HepG2 (cell line): ENCODE results near the gene TMEM237. TPM values are rescaled to one million over a fixed set of nuclear protein-coding genes. Genes with fewer than 3 reads are reported as not detected.

Experiments
- polyA plus RNA-seq, 8 experiments: library from polyadenylated mRNA; depleted of rRNA in 3 of 8; stranded (reverse) in 7 of 8; unstranded in 1 of 8; fragments of >200 nt; fragmentation: Illumina TruSeq in 4 of 8; extraction: Trizol in 4 of 8; gene quantifications; 2 replicates each; pipeline versions ENCODE4 v1.2.1 to v1.2.3, GENCODE V29; 2011 to 2016; ENCODE audit warnings: low read depth in 4 of 8, missing spikeins in 1 of 8, mixed read lengths in 1 of 8; ENCODE audit not compliant: insufficient read depth in 1 of 8
- small RNA-seq, 3 experiments: library from RNA; depleted of rRNA; stranded (forward); fragments of <200 nt; gene quantifications; one replicate each; pipeline ENCODE3, GENCODE V24; 2012; ENCODE audit warnings: low read depth in 2 of 3, low replicate concordance in 1 of 3; ENCODE audit not compliant: insufficient read length in 3 of 3, insufficient read depth in 2 of 3
- total RNA-seq, 5 experiments: library from RNA; depleted of rRNA; stranded (reverse); fragments of >200 nt; fragmentation: Illumina TruSeq; extraction: Trizol; gene quantifications; 2 replicates each; pipeline ENCODE4 v1.2.3, GENCODE V29; 2016; ENCODE audit warnings: low read depth in 1 of 5

TMEM237 gene
- total and polyA plus RNA-seq, 2 of the 13 experiments (the other 11 are each of a cell fraction or from before 2014, with no cell fraction given), result 21.8 to 36.1 TPM

Small RNA genes lying within 50 kb of the gene (small RNA-seq; reads per million reads assigned to genes)
- gene RNU6-651P, result 0 reads per million in 3 experiments

Other genes starting within 250 kb of the TMEM237 start
- gene TRAK2, start 192.0 kb downstream of the TMEM237 start, total RNA-seq (2016; rRNA removed; fragmentation: Illumina TruSeq; extraction: Trizol), result 21.0 and 32.4 TPM in 2 replicates
- 7.7 and 8.9 TPM in 2 replicates for gene TRAK2, start 192.0 kb downstream of the TMEM237 start, polyA plus RNA-seq (2011; rRNA removed)
- 66.6 and 73.8 TPM in 2 replicates for gene STRADB, start 191.8 kb downstream of the TMEM237 start, total RNA-seq (2016; rRNA removed; fragmentation: Illumina TruSeq; extraction: Trizol)
- 28.6 and 34.1 TPM in 2 replicates for gene STRADB, start 191.8 kb downstream of the TMEM237 start, polyA plus RNA-seq (2011; rRNA removed)
- gene MPP4, start 55.1 kb upstream of the TMEM237 start, total RNA-seq (2016; rRNA removed; fragmentation: Illumina TruSeq; extraction: Trizol), result not detected in 2 replicates
- gene MPP4, start 55.1 kb upstream of the TMEM237 start, polyA plus RNA-seq (2011; rRNA removed), result not detected in 2 replicates
- gene ALS2, start 137.4 kb upstream of the TMEM237 start, total RNA-seq (2016; rRNA removed; fragmentation: Illumina TruSeq; extraction: Trizol), result 19.3 and 25.4 TPM in 2 replicates
- 12.7 and 15.3 TPM in 2 replicates for gene ALS2, start 137.4 kb upstream of the TMEM237 start, polyA plus RNA-seq (2011; rRNA removed)
- not detected in 2 replicates for gene CDK15, start 163.0 kb upstream of the TMEM237 start, total RNA-seq (2016; rRNA removed; fragmentation: Illumina TruSeq; extraction: Trizol)
- gene CDK15, start 163.0 kb upstream of the TMEM237 start, polyA plus RNA-seq (2011; rRNA removed), result not detected in 2 replicates